Glomerular visceral epithelial cell (primary cell): ENCODE measurements around the gene ZC3H12C.
"Not testable (repeated sequence)": the region's sequence is repeated elsewhere in the genome, so short reads cannot be mapped to it uniquely, and the experiment has no call there.

Source experiments
- DNase-seq: peaks from one replicate; pipeline ENCODE4 v3.0.0-alpha.2; 2016; ENCODE audit errors: extremely low spot score

Gene ZC3H12C

GRCh38 chr11:110092515-110093406 is at the start of gene ZC3H12C:
ZC3H12C (plus strand) TSS chr11:110093392; CDS start chr11:110093412, 20 bp downstream.
- peak; percentile 95 for DNase-seq

GRCh38 chr11:110044226-110044968 is 48.8 kb upstream of the ZC3H12C start:
- DNase-seq, result no peak

- DNase-seq, result no peak
Measured at GRCh38 chr11:110046775-110047380, 46.3 kb upstream of the ZC3H12C start.

- DNase-seq, result no peak
Measured at GRCh38 chr11:110049501-110050200, 43.5 kb upstream of the ZC3H12C start.

- DNase-seq, result no peak
Measured at GRCh38 chr11:110050201-110050506, 43.0 kb upstream of the ZC3H12C start.

GRCh38 chr11:110053848-110054414 is 39.3 kb upstream of the ZC3H12C start:
- no peak for DNase-seq

- DNase-seq, result no peak
Measured at GRCh38 chr11:110056956-110057355, 36.2 kb upstream of the ZC3H12C start.

- DNase-seq, result no peak
Measured at GRCh38 chr11:110059706-110060463, 33.3 kb upstream of the ZC3H12C start.

GRCh38 chr11:110061296-110061695 is 31.9 kb upstream of the ZC3H12C start:
- DNase-seq, result no peak

- DNase-seq, result no peak
Measured at GRCh38 chr11:110062247-110062646, 30.9 kb upstream of the ZC3H12C start.

- no peak for DNase-seq
Measured at GRCh38 chr11:110065189-110065588, 28.0 kb upstream of the ZC3H12C start.

- not testable (repeated sequence) for DNase-seq
Measured at GRCh38 chr11:110068001-110068400, 25.2 kb upstream of the ZC3H12C start.

- DNase-seq, result peak; percentile 42
Measured at GRCh38 chr11:110069158-110069737, 23.9 kb upstream of the ZC3H12C start.

- DNase-seq, result no peak
Measured at GRCh38 chr11:110070176-110070575, 23.0 kb upstream of the ZC3H12C start.

GRCh38 chr11:110071197-110071596 is 22.0 kb upstream of the ZC3H12C start:
- peak; percentile 18 for DNase-seq

GRCh38 chr11:110072930-110073329 is 20.3 kb upstream of the ZC3H12C start:
- no peak for DNase-seq

GRCh38 chr11:110074499-110074898 is 18.7 kb upstream of the ZC3H12C start:
- no peak for DNase-seq

- no peak for DNase-seq
Measured at GRCh38 chr11:110075105-110075846, 17.9 kb upstream of the ZC3H12C start.

GRCh38 chr11:110075847-110076208 is 17.4 kb upstream of the ZC3H12C start:
- no peak for DNase-seq
